DOHH2 (cell line): Measurements from ENCODE around the gene KLK2.

Experiments used
- H3F3A ChIP-seq: fragments of 200-600 bp; sonication (generic), shearing (Covaris generic); 2 replicates; pipeline ENCODE4 v1.6.0; 2016; ENCODE audit warnings: antibody characterized with exemption, mild to moderate bottlenecking; ENCODE audit not compliant: control insufficient read depth, insufficient read depth
- H3K27ac ChIP-seq: fragments of 200-600 bp; sonication (generic); 2 replicates; pipeline ENCODE4 v1.5.1; 2014; ENCODE audit warnings: low read depth, mild to moderate bottlenecking, low read length, moderate library complexity
- H3K27me3 ChIP-seq: fragments of 200-600 bp; sonication (generic); 2 replicates; pipeline ENCODE4 v1.6.1; 2014; ENCODE audit warnings: mild to moderate bottlenecking, low read length, mixed read lengths; ENCODE audit not compliant: control insufficient read depth
- H3K36me3 ChIP-seq: fragments of 200-600 bp; sonication (generic); 2 replicates; pipeline ENCODE4 v1.6.1; 2014; ENCODE audit warnings: mild to moderate bottlenecking, low read length, moderate library complexity, mixed read lengths; ENCODE audit not compliant: control insufficient read depth
- H3K4me1 ChIP-seq: fragments of 200-600 bp; sonication (generic); 2 replicates; pipeline ENCODE4 v1.6.1; 2014; ENCODE audit warnings: mild to moderate bottlenecking, low read length, mixed read lengths; ENCODE audit not compliant: control insufficient read depth
- H3K4me2 ChIP-seq: fragments of 200-600 bp; sonication (generic); 2 replicates; pipeline ENCODE4 v1.6.0; 2014; ENCODE audit warnings: mild to moderate bottlenecking, low read length, moderate library complexity
- H3K4me3 ChIP-seq: fragments of 200-600 bp; sonication (generic); 2 replicates; pipeline ENCODE4 v1.5.1; 2014; ENCODE audit warnings: mild to moderate bottlenecking, low read length, mixed read lengths
- H3K79me2 ChIP-seq: fragments of 200-600 bp; sonication (generic); 2 replicates; pipeline ENCODE4 v1.6.1; 2014; ENCODE audit warnings: mild to moderate bottlenecking, low read length, mixed read lengths; ENCODE audit not compliant: control insufficient read depth
- H3K9me2 ChIP-seq: fragments of 200-600 bp; sonication (generic); replicated peaks from 2 replicates; pipeline ENCODE4 v1.6.1; 2014; ENCODE audit warnings: mild to moderate bottlenecking, low read length, mixed read lengths; ENCODE audit not compliant: control insufficient read depth
- H3K9me3 ChIP-seq: fragments of 200-600 bp; sonication (generic); 2 replicates; pipeline ENCODE4 v1.6.1; 2014; ENCODE audit warnings: antibody characterized with exemption, low read length, mixed read lengths; ENCODE audit not compliant: control insufficient read depth, insufficient read depth
- H4K20me1 ChIP-seq: fragments of 200-600 bp; sonication (generic); 2 replicates; pipeline ENCODE4 v1.6.0; 2014; ENCODE audit warnings: low read depth, mild to moderate bottlenecking, antibody characterized with exemption, low read length, moderate library complexity; ENCODE audit not compliant: control insufficient read depth, insufficient read depth
- CTCF ChIP-seq: fragments of 200-600 bp; sonication (generic); IDR thresholded peaks from one replicate; pipeline ENCODE4 v1.5.1; 2014; ENCODE audit warnings: antibody characterized with exemption, mild to moderate bottlenecking, low read depth, low read length; ENCODE audit not compliant: poor library complexity, severe bottlenecking
- EZH2phosphoT487 ChIP-seq: fragments of 200-600 bp; sonication (generic); IDR thresholded peaks from 2 replicates; pipeline ENCODE4 v1.6.1; 2017; ENCODE audit warnings: borderline replicate concordance, mild to moderate bottlenecking, antibody characterized with exemption, low read length, moderate library complexity, mixed read lengths

Gene KLK2

GRCh38 chr19:50902640-50903039 is 29.4 kb downstream of the KLK2 start:
- Histone ChIP-seq H3K4me3 (no peak overlapping the region), H3K9me3 (no peaks in the 10 kb centered on the region), H3K4me2 (no peak overlapping the region), H4K20me1 (no peaks in the 10 kb centered on the region), H3K79me2 (no peaks in the 10 kb centered on the region), H3K9me2 (no peaks in the 10 kb centered on the region), H3K27ac (no peak overlapping the region), H3F3A (no peaks in the 10 kb centered on the region), H3K4me1 (no peaks in the 10 kb centered on the region), H3K36me3 (no peaks in the 10 kb centered on the region), H3K27me3 (0 out of 2 replicates have a peak, but pooled peaks cover 10% of the 10 kb centered on the region)
- TF ChIP-seq EZH2phosphoT487: no peak
- TF ChIP-seq CTCF: no peak

GRCh38 chr19:50906217-50906616 is 33.0 kb downstream of the KLK2 start:
- H3K4me2 ChIP-seq: no peak overlapping the region
- H3K4me3 ChIP-seq: no peak overlapping the region
- TF ChIP-seq EZH2phosphoT487 (no peak), CTCF (peak; percentile 64)
- H3K27ac ChIP-seq: no peak overlapping the region
- H3K4me1 ChIP-seq: no peaks in the 10 kb centered on the region
- no peaks in the 10 kb centered on the region for H3K36me3 ChIP-seq
- no peaks in the 10 kb centered on the region for H3K9me2 ChIP-seq
- H3F3A ChIP-seq: no peaks in the 10 kb centered on the region
- H3K79me2 ChIP-seq: no peaks in the 10 kb centered on the region
- peaks cover 14% of the 10 kb centered on the region for H3K27me3 ChIP-seq
- H4K20me1 ChIP-seq: no peaks in the 10 kb centered on the region
- no peaks in the 10 kb centered on the region for H3K9me3 ChIP-seq

GRCh38 chr19:50908336-50908735 is 35.1 kb downstream of the KLK2 start:
- Histone ChIP-seq H3F3A (no peaks in the 10 kb centered on the region), H3K36me3 (no peaks in the 10 kb centered on the region), H3K9me3 (no peaks in the 10 kb centered on the region), H3K9me2 (no peaks in the 10 kb centered on the region), H3K4me2 (no peak overlapping the region), H3K79me2 (no peaks in the 10 kb centered on the region), H4K20me1 (no peaks in the 10 kb centered on the region), H3K4me1 (no peaks in the 10 kb centered on the region), H3K27me3 (peaks cover 28% of the 10 kb centered on the region), H3K27ac (no peak overlapping the region), H3K4me3 (no peak overlapping the region)
- TF ChIP-seq EZH2phosphoT487 (no peak), CTCF (no peak)
